Endothelial cell of umbilical vein (primary cell): ENCODE measurements around the gene C5AR2. TPM values are rescaled to one million over a fixed set of nuclear protein-coding genes. Genes with fewer than 3 reads are reported as not detected.

Source experiments
- BruUV-seq: library from RNA; stranded (reverse); fragments of 400-500 nt; replicated peaks from 2 replicates; lab custom pipeline; 2021; lab: Mats Ljungman, UMichigan
- CTCF ChIA-PET: fragments of 300-600, 350-600 bp; sonication (Branson Sonifier 250); formaldehyde crosslinking; loops from one replicate; lab custom pipeline; 2021; ENCODE audit warnings: antibody characterized with exemption, inconsistent platforms; lab: Charles Lee
- POLR2A ChIA-PET: fragments of 300-600, 350-600 bp; sonication (Branson Sonifier 250); formaldehyde crosslinking; loops from one replicate; lab custom pipeline; 2021; ENCODE audit warnings: antibody characterized with exemption, inconsistent platforms; lab: Charles Lee
- DNase-seq: peaks from one replicate; pipeline ENCODE4 v3.0.0-alpha.2; 2011; ENCODE audit warnings: low read depth, low spot score
- FAIRE-seq: peaks from 2 replicates; lab custom pipeline; 2011; peaks lifted over from hg19 to GRCh38; lab: Jason Lieb, UNC
- H2AFZ ChIP-seq: 2 replicates; pipeline ENCODE4 v1.6.0; 2012; ENCODE audit warnings: low read depth, low read length, control low read depth, inconsistent platforms
- H3K27ac ChIP-seq: 2 replicates; pipeline ENCODE4 v1.5.1; 2011; ENCODE audit warnings: low read depth, mild to moderate bottlenecking, control low read depth, low read length, moderate library complexity; ENCODE audit not compliant: insufficient read depth
- H3K27me3 ChIP-seq, 2 experiments: 2 replicates each; pipeline versions ENCODE4 v1.6.0 to v1.6.1; 2011; ENCODE audit warnings: low read length in 2 of 2, mixed read lengths in 1 of 2; ENCODE audit not compliant: control insufficient read depth in 2 of 2, insufficient read depth in 2 of 2
- H3K36me3 ChIP-seq, 2 experiments: 2 replicates in 1 of 2; 3 replicates in 1 of 2; pipeline ENCODE4 v1.5.1; 2011; ENCODE audit warnings: low read length in 2 of 2, mild to moderate bottlenecking in 1 of 2, moderate library complexity in 1 of 2; ENCODE audit not compliant: control insufficient read depth in 2 of 2, insufficient read depth in 2 of 2; ENCODE audit errors: extremely low read depth in 1 of 2
- H3K4me1 ChIP-seq: 3 replicates; pipeline ENCODE4 v1.5.1; 2011; ENCODE audit warnings: mild to moderate bottlenecking, low read length; ENCODE audit not compliant: control insufficient read depth, insufficient read depth; ENCODE audit errors: extremely low read depth
- H3K4me2 ChIP-seq: 2 replicates; pipeline ENCODE4 v1.6.1; 2011; ENCODE audit warnings: low read length, control low read depth, mixed read lengths; ENCODE audit not compliant: insufficient read depth
- H3K4me3 ChIP-seq, 3 experiments: fragments of 200-600 bp in 1 of 3; sonication (generic), shearing (Covaris generic) in 1 of 3; replicated peaks in 1 of 3; 2 replicates each; pipeline ENCODE4 v1.5.1; 2011 to 2016; ENCODE audit warnings: control low read depth in 3 of 3, low read length in 3 of 3, mild to moderate bottlenecking in 2 of 3, inconsistent platforms in 1 of 3, low read depth in 1 of 3, moderate library complexity in 1 of 3; ENCODE audit not compliant: insufficient read depth in 1 of 3
- H3K79me2 ChIP-seq: 2 replicates; pipeline ENCODE4 v1.6.0; 2012; ENCODE audit warnings: low read length, inconsistent platforms; ENCODE audit not compliant: control insufficient read depth, insufficient read depth
- H3K9ac ChIP-seq: replicated peaks from 2 replicates; pipeline ENCODE3; 2011; ENCODE audit warnings: low read length, control low read depth; ENCODE audit not compliant: insufficient read depth; ENCODE audit errors: extremely low read depth
- H3K9me1 ChIP-seq: replicated peaks from 3 replicates; pipeline ENCODE4 v1.6.0; 2011; ENCODE audit warnings: mild to moderate bottlenecking, low read length; ENCODE audit not compliant: control insufficient read depth, insufficient read depth; ENCODE audit errors: extremely low read depth
- H3K9me3 ChIP-seq: replicated peaks from 2 replicates; pipeline ENCODE4 v1.5.1; 2012; ENCODE audit warnings: low read length, inconsistent platforms; ENCODE audit not compliant: control insufficient read depth, insufficient read depth
- H4K20me1 ChIP-seq: replicated peaks from 2 replicates; pipeline ENCODE3; 2011; ENCODE audit warnings: mild to moderate bottlenecking, low read length; ENCODE audit not compliant: control insufficient read depth, insufficient read depth; ENCODE audit errors: extremely low read depth
- CTCF ChIP-seq, 2 donors: IDR thresholded peaks; 1 replicate in 1 of 2; 2 replicates in 1 of 2; pipeline ENCODE4 v1.5.1; 2011; ENCODE audit warnings: low read length in 2 of 2, mild to moderate bottlenecking in 2 of 2, moderate library complexity in 2 of 2, control low read depth in 1 of 2, inconsistent platforms in 1 of 2, low read depth in 1 of 2; ENCODE audit not compliant: insufficient read depth in 1 of 2; ENCODE audit errors: extremely low read depth in 1 of 2
- EZH2 ChIP-seq: IDR thresholded peaks from 2 replicates; pipeline ENCODE4 v1.6.1; 2012; ENCODE audit warnings: borderline replicate concordance, low read depth, mild to moderate bottlenecking, moderate library complexity, low read length, inconsistent platforms; ENCODE audit not compliant: severe bottlenecking
- FOS ChIP-seq: IDR thresholded peaks from 2 replicates; pipeline ENCODE4 v1.6.1; 2011; ENCODE audit warnings: mild to moderate bottlenecking, low read length, moderate library complexity, borderline replicate concordance; ENCODE audit not compliant: insufficient read depth
- GATA2 ChIP-seq: IDR thresholded peaks from 2 replicates; pipeline ENCODE4 v1.7.0; 2011; ENCODE audit warnings: low read depth, mild to moderate bottlenecking, moderate library complexity, mixed read lengths, low read length; ENCODE audit not compliant: insufficient read length, insufficient read depth
- JUN ChIP-seq: IDR thresholded peaks from 2 replicates; pipeline ENCODE4 v1.6.1; 2011; ENCODE audit warnings: borderline replicate concordance, low read depth; ENCODE audit not compliant: insufficient read length, insufficient read depth
- MAX ChIP-seq: IDR thresholded peaks from 2 replicates; pipeline ENCODE4 v1.6.1; 2011; ENCODE audit not compliant: insufficient read depth, insufficient read length
- MYC ChIP-seq: IDR thresholded peaks from one replicate; pipeline ENCODE4 v1.6.1; 2011; ENCODE audit warnings: mild to moderate bottlenecking, low read depth, low read length
- POLR2A ChIP-seq: IDR thresholded peaks from 2 replicates; pipeline ENCODE4 v1.6.1; 2012; ENCODE audit warnings: low read depth, mild to moderate bottlenecking, control low read depth, low read length
- POLR2AphosphoS5 ChIP-seq: IDR thresholded peaks from 2 replicates; pipeline ENCODE4 v1.6.1; 2012; ENCODE audit warnings: low read depth, mild to moderate bottlenecking, control low read depth, low read length, moderate library complexity; ENCODE audit not compliant: insufficient read depth
- dilution Hi-C: fragments of 300-500 bp; cut with MboI; formaldehyde crosslinking; loops from one replicate; pipeline ENCODE4 v1.15.0; 2019; ENCODE audit warnings: low sequenced_read_pairs; ENCODE audit not compliant: extremely low pct_ligation_motif_present
- intact Hi-C: fragments of 100-400 bp; cut with micrococcal nuclease; formaldehyde crosslinking; loops from one replicate; pipeline ENCODE4 v1.10.0; 2022
- polyA plus RNA-seq, 4 experiments: library from polyadenylated mRNA; depleted of rRNA in 3 of 4; stranded (reverse) in 3 of 4; unstranded in 1 of 4; fragments of >200 nt; gene quantifications; 2 replicates each; pipeline versions ENCODE4 v1.2.1 to v1.2.3, GENCODE V29; 2011 to 2012; ENCODE audit warnings: missing spikeins in 1 of 4
- total RNA-seq: library from RNA; stranded (reverse); gene quantifications from 2 replicates; pipeline ENCODE4 v1.2.3, GENCODE V29; 2021

The C5AR2 gene
- total and polyA plus RNA-seq, 2 donors (not counting 3 experiments of a cell fraction or from before 2014, with no cell fraction given) = not detected

- dilution Hi-C loops (no loop called here), intact Hi-C loops (no loop called here)
- no peaks in the 10 kb centered on the region for H3K79me2 ChIP-seq
- DNase-seq = no peak
- H3K27me3 ChIP-seq = no peaks in the 10 kb centered on the region
- H3K9me1 ChIP-seq = no peaks in the 10 kb centered on the region
- no peaks in the 10 kb centered on the region for H3K9me3 ChIP-seq
- POLR2A ChIA-PET = no interaction called here
- no TSS peak for BruUV-seq
- H3K36me3 ChIP-seq = peaks cover 9 to 76% of the 10 kb centered on the region in 2 experiments
- H3K27ac ChIP-seq = no peak overlapping the region
- no peak overlapping the region for H3K4me2 ChIP-seq
- no peak overlapping the region for H3K9ac ChIP-seq
- H2AFZ ChIP-seq = no peak overlapping the region
- no peak for FAIRE-seq
- CTCF ChIA-PET = interaction anchor here (1.1 to 1.5 kb wide), 2 partner anchors 14 to 28 kb away, joined by 5 to 7 read pairs; partner anchors contain the start of gene DHX34
- TF ChIP-seq POLR2AphosphoS5 (no peak), FOS (no peak), MYC (no peak), GATA2 (no peak), CTCF (IDR thresholded peaks at IDR 0.05; ENCODE audit: extremely low read depth in 1 of 2, insufficient read depth in 1 of 2, low read depth in 1 of 2, low read length in 2 of 2) (no peak), MAX (no peak), EZH2 (no peak), JUN (no peak), POLR2A (no peak)
- no peaks in the 10 kb centered on the region for H3K4me1 ChIP-seq
- H4K20me1 ChIP-seq = no peaks in the 10 kb centered on the region
- H3K4me3 ChIP-seq = no peak overlapping the region
Observed at GRCh38 chr19:47377801-47378200, 45.8 kb downstream of the C5AR2 start.
